HepG2 (cell line): Measurements from ENCODE around the gene TRIM7. TPM values are rescaled to one million over a fixed set of nuclear protein-coding genes. Genes with fewer than 3 reads are reported as not detected.
A peak's percentile ranks its signal among the peaks of the same experiment; 100 is the strongest.

Source experiments
- ATAC-seq: fragments of 200-7000 bp; cut with Tn5 transposase; 3 replicates; pipeline ENCODE4 v1.9.1; 2020; ENCODE audit warnings: mild to moderate bottlenecking, moderate library complexity
- BruUV-seq: library from RNA; stranded (reverse); fragments of 400-500 nt; replicated peaks from 2 replicates; lab custom pipeline; 2021; lab: Mats Ljungman, UMichigan
- CTCF ChIA-PET: fragments of 300-600 bp; formaldehyde crosslinking; extraction: SDS; loops from one replicate; lab custom pipeline; 2021; ENCODE audit warnings: low total read pairs, inconsistent platforms, low intra/inter-chr PET ratio; lab: Yijun Ruan, JAX
- POLR2A ChIA-PET: fragments of 350-600 bp; sonication (Branson Sonifier 250); formaldehyde crosslinking; loops from one replicate; lab custom pipeline; 2020; ENCODE audit warnings: antibody characterized with exemption, inconsistent platforms; lab: Yijun Ruan, JAX
- DNase-seq: peaks from one replicate; pipeline ENCODE4 v3.0.0-alpha.2; 2015; ENCODE audit warnings: low spot score
- FAIRE-seq: peaks from 3 replicates; lab custom pipeline; 2011; peaks lifted over from hg19 to GRCh38; lab: Jason Lieb, UNC
- H2AFZ ChIP-seq: one replicate; pipeline ENCODE4 v1.6.1; 2011; ENCODE audit warnings: low read length, inconsistent platforms
- H3K27ac ChIP-seq: fragments of 300-600 bp; 3 replicates; pipeline ENCODE4 v1.8.0; 2011; ENCODE audit warnings: mixed run types, mild to moderate bottlenecking, mixed read lengths, low read length, inconsistent platforms; ENCODE audit not compliant: insufficient read depth; ENCODE audit errors: extremely low read length
- H3K27me3 ChIP-seq, 2 experiments: fragments of 200-600 bp in 1 of 2; 2 replicates in 1 of 2; 3 replicates in 1 of 2; pipeline versions ENCODE4 v1.6.0 to v1.8.0; 2011; ENCODE audit warnings: low read length in 2 of 2, mild to moderate bottlenecking in 2 of 2, moderate library complexity in 2 of 2, inconsistent platforms in 1 of 2; ENCODE audit not compliant: insufficient read depth in 2 of 2, control insufficient read depth in 1 of 2
- H3K36me3 ChIP-seq, 2 experiments: fragments of 200-600 bp in 1 of 2; replicated peaks in 1 of 2; 2 replicates in 1 of 2; 3 replicates in 1 of 2; pipeline versions ENCODE4 v1.5.1 to v1.8.0; 2011; ENCODE audit warnings: low read length in 2 of 2, inconsistent platforms in 1 of 2; ENCODE audit not compliant: insufficient read depth in 2 of 2, control insufficient read depth in 1 of 2
- H3K4me1 ChIP-seq: 2 replicates; pipeline ENCODE4 v1.5.1; 2012; ENCODE audit warnings: low read length, inconsistent platforms; ENCODE audit not compliant: insufficient read depth
- H3K4me2 ChIP-seq: 2 replicates; pipeline ENCODE4 v1.6.0; 2011; ENCODE audit warnings: low read depth, low read length, inconsistent platforms
- H3K4me3 ChIP-seq, 3 experiments: fragments of 200-600 bp in 1 of 3; sonication (generic), shearing (Covaris generic) in 1 of 3; replicated peaks in 1 of 3; 2 replicates each; pipeline ENCODE4 v1.5.1; 2011 to 2016; ENCODE audit warnings: low read length in 3 of 3, inconsistent platforms in 2 of 3, low read depth in 2 of 3, mild to moderate bottlenecking in 2 of 3, control low read depth in 1 of 3, mixed read lengths in 1 of 3; ENCODE audit not compliant: insufficient read depth in 1 of 3
- H3K79me2 ChIP-seq: one replicate; pipeline ENCODE4 v1.6.1; 2011; ENCODE audit warnings: low read length, inconsistent platforms; ENCODE audit not compliant: insufficient read depth
- H3K9ac ChIP-seq: 2 replicates; pipeline ENCODE4 v1.6.0; 2011; ENCODE audit warnings: mild to moderate bottlenecking, low read depth, low read length, inconsistent platforms; ENCODE audit not compliant: insufficient read depth
- H3K9me3 ChIP-seq: 2 replicates; pipeline ENCODE4 v1.5.1; 2012; ENCODE audit warnings: mild to moderate bottlenecking, low read length
- H4K20me1 ChIP-seq: 2 replicates; pipeline ENCODE4 v1.6.0; 2011; ENCODE audit warnings: inconsistent platforms, mild to moderate bottlenecking, low read length, moderate library complexity; ENCODE audit not compliant: insufficient read depth
- NCOA2 ChIP-seq: sonication (generic); formaldehyde crosslinking; IDR thresholded peaks from 2 replicates; pipeline ENCODE4 v1.8.0; 2022; ENCODE audit warnings: inconsistent platforms
- NFIC ChIP-seq: IDR thresholded peaks from 2 replicates; pipeline ENCODE4 v1.6.1; 2012; ENCODE audit warnings: mild to moderate bottlenecking, low read length, inconsistent platforms
- NONO ChIP-seq, 2 experiments: fragments of 450-650 bp in 1 of 2; sonication (generic) in 1 of 2; formaldehyde crosslinking in 1 of 2; IDR thresholded peaks in 1 of 2; conservative IDR thresholded peaks in 1 of 2; 2 replicates each; pipeline versions ENCODE4 v1.6.1 to v1.8.0; 2017 to 2022; ENCODE audit warnings: mild to moderate bottlenecking in 1 of 2, missing genetic modification reagents in 1 of 2, moderate library complexity in 1 of 2
- NR2F6 ChIP-seq, 2 experiments: IDR thresholded peaks; 2 replicates each; pipeline ENCODE4 v1.6.1; 2016; ENCODE audit warnings: antibody characterized with exemption in 1 of 2, mild to moderate bottlenecking in 1 of 2
- SOX5 ChIP-seq: IDR thresholded peaks from 2 replicates; pipeline ENCODE4 v1.6.1; 2016; ENCODE audit warnings: borderline replicate concordance
- ZNF124 ChIP-seq: sonication (generic); formaldehyde crosslinking; IDR thresholded peaks from 2 replicates; pipeline ENCODE4 v1.4.0; 2020; ENCODE audit warnings: missing genetic modification reagents
- ZNF75D ChIP-seq: sonication (generic); formaldehyde crosslinking; IDR thresholded peaks from 2 replicates; pipeline ENCODE4 v1.8.1; 2023; ENCODE audit warnings: missing genetic modification reagents, mild to moderate bottlenecking, borderline replicate concordance
- WGBS: methylation state at CpG from one replicate; pipeline ENCODE4 v1.1.6; 2017; ENCODE audit warnings: low lambda C conversion rate; 5-methylcytosine and 5-hydroxymethylcytosine counted together
- in situ Hi-C: cut with HindIII; loops from 2 replicates; pipeline ENCODE4 v1.10.0; 2017; ENCODE audit warnings: low pct_unique_long_range_greater_than_20kb; ENCODE audit not compliant: extremely low pct_ligation_motif_present
- intact Hi-C: fragments of 100-400 bp; cut with micrococcal nuclease; formaldehyde crosslinking; loops from one replicate; pipeline ENCODE4 v1.10.0; 2022; ENCODE audit not compliant: unreplicated experiment
- polyA plus RNA-seq, 8 experiments: library from polyadenylated mRNA; depleted of rRNA in 3 of 8; stranded (reverse) in 7 of 8; unstranded in 1 of 8; fragments of >200 nt; fragmentation: Illumina TruSeq in 4 of 8; extraction: Trizol in 4 of 8; gene quantifications; 2 replicates each; pipeline versions ENCODE4 v1.2.1 to v1.2.3, GENCODE V29; 2011 to 2016; ENCODE audit warnings: low read depth in 4 of 8, missing spikeins in 1 of 8, mixed read lengths in 1 of 8; ENCODE audit not compliant: insufficient read depth in 1 of 8
- total RNA-seq, 5 experiments: library from RNA; depleted of rRNA; stranded (reverse); fragments of >200 nt; fragmentation: Illumina TruSeq; extraction: Trizol; gene quantifications; 2 replicates each; pipeline ENCODE4 v1.2.3, GENCODE V29; 2016; ENCODE audit warnings: low read depth in 1 of 5
- TF ChIP-seq, protein P1 (sequence below): sonication (generic); formaldehyde crosslinking; IDR thresholded peaks from 2 replicates; pipeline ENCODE4 v1.5.0; 2020; ENCODE audit warnings: mild to moderate bottlenecking, missing genetic modification reagents, borderline replicate concordance

Gene TRIM7
- total and polyA plus RNA-seq, 2 of the 13 experiments (the other 11 are each of a cell fraction or from before 2014, with no cell fraction given), result 0.13 TPM; not detected in 1

DNA sequence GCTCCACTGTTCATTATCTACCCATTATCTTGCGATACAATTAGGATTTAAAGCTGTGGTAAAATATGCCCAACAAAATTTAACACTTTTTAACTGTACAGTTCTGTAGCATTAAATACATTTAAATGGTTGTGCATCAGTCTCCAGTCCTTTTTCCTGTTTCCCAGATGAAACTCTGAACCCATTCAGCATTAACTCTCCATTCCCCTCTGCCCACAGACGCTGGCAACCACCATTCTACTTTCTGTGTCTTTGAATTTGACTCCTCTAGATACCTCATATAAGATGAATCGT lies 2.9 kb upstream of the TRIM7 start:
- Histone ChIP-seq H3K9me3 (no peaks in the 10 kb centered on the region), H3K79me2 (no peaks in the 10 kb centered on the region), H4K20me1 (no peaks in the 10 kb centered on the region), H3K9ac (no peak overlapping the region), H2AFZ (no peak overlapping the region), H3K27me3 (peaks cover 2 to 34% of the 10 kb centered on the region in 2 experiments; a peak in 4 of 5 replicates), H3K4me1 (peaks cover 24% of the 10 kb centered on the region), H3K27ac (no peak overlapping the region), H3K4me3 (no peak overlapping the region; a peak in 1 of 6 replicates), H3K36me3 (no peaks in the 10 kb centered on the region), H3K4me2 (peak overlapping the region; percentile 80)
- 19% methylated on average over 3 of the region's 3 CpGs for WGBS
- BruUV-seq, result no TSS peak
- intact Hi-C loops, result loop anchor here (1.0 kb wide), 1 partner anchor 21 kb away; no protein-coding TSS in a partner anchor
- DNase-seq (no peak), FAIRE-seq (no peak), ATAC-seq (no peak)
- CTCF ChIA-PET, result no interaction called here
- POLR2A ChIA-PET, result interaction anchor here (1.2 to 7.4 kb wide), 9 partner anchors 9 to 1584 kb away, joined by 3 to 104 read pairs (median 18); partner anchors contain the start of genes HNRNPH1, RACK1 and TRIM41
- in situ Hi-C loops, result no loop called here
- TF ChIP-seq SOX5 (CRISPR knock-in tag) (0 out of 2 replicates have a peak, but pooled peaks have one; percentile 1), NONO (IDR thresholded peaks at IDR 0.05) (no peak), NONO (CRISPR knock-in tag; conservative IDR thresholded peaks at IDR 0.05) (0 out of 2 replicates have a peak, but pooled peaks have one; percentile 8), NCOA2 (CRISPR knock-in tag) (0 out of 2 replicates have a peak, but pooled peaks have one; percentile 1), NR2F6 (IDR thresholded peaks at IDR 0.05) (peak; percentile 3; the same call in 1 of the 2 replicates), NR2F6 (CRISPR knock-in tag; IDR thresholded peaks at IDR 0.05) (no peak), ZNF75D (no peak), NFIC (0 out of 2 replicates have a peak, but pooled peaks have one; percentile 5), ZNF124 (0 out of 2 replicates have a peak, but pooled peaks have one; percentile 8)
- TF ChIP-seq, protein P1, sequence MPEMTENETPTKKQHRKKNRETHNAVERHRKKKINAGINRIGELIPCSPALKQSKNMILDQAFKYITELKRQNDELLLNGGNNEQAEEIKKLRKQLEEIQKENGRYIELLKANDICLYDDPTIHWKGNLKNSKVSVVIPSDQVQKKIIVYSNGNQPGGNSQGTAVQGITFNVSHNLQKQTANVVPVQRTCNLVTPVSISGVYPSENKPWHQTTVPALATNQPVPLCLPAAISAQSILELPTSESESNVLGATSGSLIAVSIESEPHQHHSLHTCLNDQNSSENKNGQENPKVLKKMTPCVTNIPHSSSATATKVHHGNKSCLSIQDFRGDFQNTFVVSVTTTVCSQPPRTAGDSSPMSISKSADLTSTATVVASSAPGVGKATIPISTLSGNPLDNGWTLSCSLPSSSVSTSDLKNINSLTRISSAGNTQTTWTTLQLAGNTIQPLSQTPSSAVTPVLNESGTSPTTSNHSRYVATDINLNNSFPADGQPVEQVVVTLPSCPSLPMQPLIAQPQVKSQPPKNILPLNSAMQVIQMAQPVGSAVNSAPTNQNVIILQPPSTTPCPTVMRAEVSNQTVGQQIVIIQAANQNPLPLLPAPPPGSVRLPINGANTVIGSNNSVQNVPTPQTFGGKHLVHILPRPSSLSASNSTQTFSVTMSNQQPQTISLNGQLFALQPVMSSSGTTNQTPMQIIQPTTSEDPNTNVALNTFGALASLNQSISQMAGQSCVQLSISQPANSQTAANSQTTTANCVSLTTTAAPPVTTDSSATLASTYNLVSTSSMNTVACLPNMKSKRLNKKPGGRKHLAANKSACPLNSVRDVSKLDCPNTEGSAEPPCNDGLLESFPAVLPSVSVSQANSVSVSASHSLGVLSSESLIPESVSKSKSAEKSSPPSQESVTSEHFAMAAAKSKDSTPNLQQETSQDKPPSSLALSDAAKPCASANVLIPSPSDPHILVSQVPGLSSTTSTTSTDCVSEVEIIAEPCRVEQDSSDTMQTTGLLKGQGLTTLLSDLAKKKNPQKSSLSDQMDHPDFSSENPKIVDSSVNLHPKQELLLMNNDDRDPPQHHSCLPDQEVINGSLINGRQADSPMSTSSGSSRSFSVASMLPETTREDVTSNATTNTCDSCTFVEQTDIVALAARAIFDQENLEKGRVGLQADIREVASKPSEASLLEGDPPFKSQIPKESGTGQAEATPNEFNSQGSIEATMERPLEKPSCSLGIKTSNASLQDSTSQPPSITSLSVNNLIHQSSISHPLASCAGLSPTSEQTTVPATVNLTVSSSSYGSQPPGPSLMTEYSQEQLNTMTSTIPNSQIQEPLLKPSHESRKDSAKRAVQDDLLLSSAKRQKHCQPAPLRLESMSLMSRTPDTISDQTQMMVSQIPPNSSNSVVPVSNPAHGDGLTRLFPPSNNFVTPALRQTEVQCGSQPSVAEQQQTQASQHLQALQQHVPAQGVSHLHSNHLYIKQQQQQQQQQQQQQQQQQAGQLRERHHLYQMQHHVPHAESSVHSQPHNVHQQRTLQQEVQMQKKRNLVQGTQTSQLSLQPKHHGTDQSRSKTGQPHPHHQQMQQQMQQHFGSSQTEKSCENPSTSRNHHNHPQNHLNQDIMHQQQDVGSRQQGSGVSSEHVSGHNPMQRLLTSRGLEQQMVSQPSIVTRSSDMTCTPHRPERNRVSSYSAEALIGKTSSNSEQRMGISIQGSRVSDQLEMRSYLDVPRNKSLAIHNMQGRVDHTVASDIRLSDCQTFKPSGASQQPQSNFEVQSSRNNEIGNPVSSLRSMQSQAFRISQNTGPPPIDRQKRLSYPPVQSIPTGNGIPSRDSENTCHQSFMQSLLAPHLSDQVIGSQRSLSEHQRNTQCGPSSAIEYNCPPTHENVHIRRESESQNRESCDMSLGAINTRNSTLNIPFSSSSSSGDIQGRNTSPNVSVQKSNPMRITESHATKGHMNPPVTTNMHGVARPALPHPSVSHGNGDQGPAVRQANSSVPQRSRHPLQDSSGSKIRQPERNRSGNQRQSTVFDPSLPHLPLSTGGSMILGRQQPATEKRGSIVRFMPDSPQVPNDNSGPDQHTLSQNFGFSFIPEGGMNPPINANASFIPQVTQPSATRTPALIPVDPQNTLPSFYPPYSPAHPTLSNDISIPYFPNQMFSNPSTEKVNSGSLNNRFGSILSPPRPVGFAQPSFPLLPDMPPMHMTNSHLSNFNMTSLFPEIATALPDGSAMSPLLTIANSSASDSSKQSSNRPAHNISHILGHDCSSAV, result no peak
